ENCODE data around the gene ITIH4.

The ITIH4 gene

DNA sequence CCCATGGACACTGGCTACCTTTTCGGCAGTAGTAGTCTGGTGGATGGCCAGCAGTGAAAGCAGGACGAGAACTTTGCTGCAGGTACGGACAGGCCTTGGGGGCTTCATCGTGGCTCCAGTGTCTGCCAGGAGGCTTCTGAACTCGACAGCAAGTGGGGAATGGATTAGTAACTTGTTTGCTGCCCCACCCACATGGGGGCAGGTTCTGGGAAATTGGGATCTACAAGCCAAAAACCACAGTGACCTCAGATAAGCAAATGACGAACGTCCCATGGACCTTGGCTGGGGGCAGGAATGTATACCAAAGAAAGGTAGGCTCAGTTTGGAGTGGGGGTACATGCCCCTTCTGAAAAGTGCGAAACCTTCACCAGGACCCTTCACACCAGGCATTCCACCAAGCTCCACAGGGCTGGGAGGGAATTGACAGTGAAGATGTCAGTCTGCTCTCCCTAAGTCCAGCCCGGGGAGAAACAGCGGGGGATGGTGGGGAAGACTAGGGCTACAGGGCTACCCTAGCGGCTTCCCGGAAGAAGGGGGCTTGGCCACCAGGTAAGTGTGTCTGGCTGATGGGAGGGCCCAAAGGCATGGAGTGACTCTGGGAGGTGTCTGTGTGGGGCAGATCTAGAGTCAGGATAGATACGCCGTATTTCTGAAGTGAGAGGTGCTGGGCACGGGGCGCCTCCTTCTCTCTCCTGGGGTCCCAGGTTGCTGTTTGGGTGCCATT lies at the start of gene ITIH4:
ITIH4 (minus strand) TSS at position 138 of the 724 bp plus-strand sequence; CDS start at position 108, 30 bp downstream.
- DNase-seq (ENCODE audit: low read depth) = no peak

DNA sequence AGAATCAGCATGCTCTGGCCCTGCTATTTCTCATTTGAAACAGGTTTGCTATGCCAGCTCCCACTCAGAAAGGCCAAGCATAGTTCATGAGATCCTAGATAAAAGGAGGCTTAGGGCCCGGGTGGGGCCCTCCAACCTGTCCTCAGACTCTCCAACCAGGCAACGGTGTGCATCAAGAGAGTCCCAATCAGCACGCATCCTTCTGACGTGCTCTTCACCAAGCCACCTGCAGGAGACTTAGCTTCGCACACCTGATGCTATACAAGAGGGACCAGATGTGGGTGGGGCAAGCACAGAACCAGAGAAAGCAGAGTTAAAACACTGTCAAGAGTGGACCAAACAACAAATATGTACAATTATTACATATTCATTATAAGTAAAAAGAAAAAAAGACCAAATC lies 49.6 kb upstream of the ITIH4 start:
- no peak for DNase-seq (ENCODE audit: low read depth)

DNA sequence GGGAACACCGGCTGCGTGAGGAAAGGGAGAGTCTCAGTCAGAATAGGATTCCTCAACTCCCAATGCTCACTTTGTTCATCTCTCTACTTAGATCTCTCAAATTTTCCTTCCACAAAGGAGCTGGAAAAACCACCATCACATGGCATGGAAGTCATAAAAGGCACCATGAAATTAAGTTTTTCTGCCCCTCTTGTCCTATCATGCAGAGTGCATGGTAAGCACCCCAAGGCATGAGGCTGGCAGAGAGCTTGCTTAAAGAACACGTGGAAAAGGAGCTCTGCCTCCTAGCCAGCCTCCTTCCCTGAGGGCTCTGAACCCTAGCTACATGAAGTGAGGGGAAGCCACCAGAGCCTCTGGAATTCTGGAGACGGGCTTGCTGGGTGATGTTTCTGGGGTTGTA lies 49.1 kb upstream of the ITIH4 start:
- no peak for DNase-seq (ENCODE audit: low read depth)

DNA sequence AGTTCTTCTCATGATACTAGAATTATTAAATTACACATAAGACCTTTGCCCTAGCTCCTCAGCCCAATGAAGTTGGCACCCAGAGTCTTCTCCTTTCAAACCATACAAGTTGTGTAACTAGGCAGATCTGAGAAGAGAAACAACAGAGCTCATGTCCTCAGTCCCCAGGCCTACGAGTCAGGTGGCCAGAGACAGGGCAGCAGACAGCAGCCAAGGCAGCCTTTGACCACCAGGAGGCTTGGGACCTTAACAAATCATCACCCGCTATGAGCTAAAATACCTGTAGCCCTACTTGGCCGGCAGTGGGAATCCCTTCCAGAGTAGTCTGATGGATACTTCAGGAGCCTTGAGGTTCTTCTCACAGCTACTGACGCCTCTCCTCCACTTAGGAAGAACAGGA lies 48.6 kb upstream of the ITIH4 start:
- no peak for DNase-seq (ENCODE audit: low read depth)

DNA sequence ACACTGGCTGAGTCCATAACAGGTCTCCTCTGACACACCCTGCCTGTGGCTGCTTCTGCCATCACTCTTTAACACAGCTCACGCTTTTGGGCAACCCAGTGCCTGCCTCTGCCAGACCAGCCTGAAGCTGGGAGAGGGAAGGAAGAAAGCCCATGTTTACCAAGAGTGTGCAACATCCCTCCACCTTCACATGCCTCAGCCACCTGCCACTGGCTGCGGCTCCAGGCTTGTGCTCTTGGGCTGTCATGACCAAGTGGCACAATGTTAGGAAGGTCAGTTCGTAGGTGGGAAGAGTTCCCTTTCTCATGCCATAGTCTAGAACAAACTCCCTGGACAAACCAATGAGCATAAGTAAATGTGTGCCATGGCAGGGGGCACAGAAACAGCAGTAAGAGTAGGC lies 46.6 kb upstream of the ITIH4 start:
- DNase-seq (ENCODE audit: low read depth) = no peak

DNA sequence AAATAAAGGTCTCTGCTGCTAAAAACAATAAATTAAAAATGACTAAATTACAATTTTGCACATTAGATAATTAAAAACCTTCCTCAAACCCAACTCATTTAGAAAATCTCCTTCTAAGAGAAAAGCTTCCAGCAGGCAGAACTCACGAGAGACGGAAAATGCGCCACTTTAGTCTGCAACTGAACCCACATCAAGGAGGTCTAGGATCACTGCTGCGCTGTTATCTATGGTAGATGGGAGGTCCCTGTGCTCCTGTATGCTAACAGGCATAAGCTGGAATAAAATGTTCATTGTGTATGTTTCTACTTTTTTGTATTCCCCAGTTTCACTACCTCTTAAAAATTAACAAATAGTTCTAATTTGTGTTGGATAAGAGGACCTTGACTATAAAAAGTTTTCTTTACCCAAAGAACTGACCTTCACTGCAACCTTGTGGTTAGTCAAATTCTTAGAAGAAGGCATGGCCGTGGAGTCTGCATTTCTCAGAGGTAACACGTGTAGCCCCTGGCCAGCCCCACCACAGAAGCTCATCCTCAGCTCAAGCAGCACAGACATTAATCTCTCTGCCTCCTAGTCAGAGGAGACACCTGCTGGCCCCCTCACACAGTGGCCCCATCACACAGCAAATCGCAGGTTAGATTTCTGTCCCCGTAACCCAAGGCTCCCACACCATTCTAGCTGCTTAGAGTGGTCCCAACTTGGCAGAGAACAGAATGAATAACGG lies 44.6 kb upstream of the ITIH4 start:
- DNase-seq (ENCODE audit: low read depth) = no peak

DNA sequence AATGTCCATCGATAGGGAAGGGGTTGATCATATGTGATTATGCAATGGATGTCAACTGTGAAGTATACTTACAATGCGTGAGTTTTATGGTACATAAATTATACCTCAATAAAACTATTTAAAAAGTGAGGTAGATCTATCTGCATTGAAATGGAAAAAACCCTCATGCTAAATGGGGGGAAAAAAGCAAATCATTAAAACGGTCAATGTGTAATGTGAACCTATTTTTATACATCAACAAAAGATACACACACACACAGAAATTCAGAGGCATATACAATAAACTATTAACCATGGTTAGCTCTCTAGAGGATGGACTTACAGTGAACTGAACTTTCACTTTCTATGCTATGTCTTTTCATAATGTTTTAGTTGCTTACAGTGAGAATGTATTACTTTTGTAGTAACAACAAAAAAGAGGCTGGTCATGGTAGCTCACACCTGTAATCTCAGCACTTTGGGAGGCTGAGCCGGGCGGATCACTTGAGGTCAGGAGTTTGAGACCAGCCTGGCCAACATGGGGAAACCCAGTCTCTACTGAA lies 43.8 kb upstream of the ITIH4 start:
- no peak for DNase-seq (ENCODE audit: low read depth)

DNA sequence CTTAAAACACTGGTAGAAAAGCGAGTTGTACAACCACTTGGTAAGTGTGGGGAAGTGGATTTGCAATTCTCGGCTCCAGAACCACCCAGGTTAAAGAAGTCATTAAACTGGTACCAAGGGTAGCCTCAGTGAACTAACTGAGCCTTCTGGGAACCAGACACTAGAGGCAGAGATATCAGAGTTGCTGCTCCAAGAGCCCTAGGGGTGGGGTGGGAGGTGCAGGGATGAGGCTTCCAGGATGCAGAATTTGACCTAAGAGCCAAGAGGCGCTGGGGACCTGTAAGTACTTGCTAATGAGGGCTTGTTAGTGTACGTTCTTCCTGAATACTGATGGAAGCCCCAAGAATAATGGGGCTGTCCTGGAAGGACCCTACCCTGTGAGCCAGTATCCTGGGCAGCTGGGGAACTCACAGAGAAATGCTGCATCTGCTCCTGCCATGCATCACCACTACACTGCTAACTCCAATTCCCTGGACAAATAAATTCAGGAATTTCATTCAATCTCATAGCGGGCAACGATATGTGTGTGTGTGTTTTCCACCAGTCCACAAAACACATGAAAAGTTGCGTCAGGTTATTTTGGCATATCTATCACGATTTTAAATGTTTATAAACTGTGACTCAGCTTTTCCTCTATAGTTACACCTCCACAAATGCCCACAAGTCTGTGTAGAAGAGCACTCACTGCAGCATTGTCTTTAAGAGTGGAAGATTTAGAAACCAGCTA lies 43.1 kb upstream of the ITIH4 start:
- DNase-seq (ENCODE audit: low read depth) = no peak

DNA sequence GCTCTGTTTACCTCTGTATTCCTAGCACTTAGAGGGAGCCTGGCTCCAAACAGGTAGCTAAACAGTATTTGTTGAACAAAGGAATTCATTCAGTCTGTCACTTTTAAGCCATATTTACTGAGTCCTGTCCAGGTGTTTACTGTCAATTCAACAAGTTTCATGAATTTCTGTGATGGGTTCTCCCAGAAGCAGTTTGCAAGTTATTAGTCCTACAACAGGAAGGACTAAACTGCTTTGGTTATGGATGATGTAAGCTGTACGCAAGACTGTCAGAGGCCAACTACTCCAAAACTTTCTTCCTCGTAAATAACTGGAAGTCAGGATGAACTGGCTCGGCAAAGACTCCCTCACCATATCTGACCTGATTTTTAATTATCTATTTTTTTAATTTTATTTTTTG lies 41.8 kb upstream of the ITIH4 start:
- DNase-seq (ENCODE audit: low read depth) = no peak

DNA sequence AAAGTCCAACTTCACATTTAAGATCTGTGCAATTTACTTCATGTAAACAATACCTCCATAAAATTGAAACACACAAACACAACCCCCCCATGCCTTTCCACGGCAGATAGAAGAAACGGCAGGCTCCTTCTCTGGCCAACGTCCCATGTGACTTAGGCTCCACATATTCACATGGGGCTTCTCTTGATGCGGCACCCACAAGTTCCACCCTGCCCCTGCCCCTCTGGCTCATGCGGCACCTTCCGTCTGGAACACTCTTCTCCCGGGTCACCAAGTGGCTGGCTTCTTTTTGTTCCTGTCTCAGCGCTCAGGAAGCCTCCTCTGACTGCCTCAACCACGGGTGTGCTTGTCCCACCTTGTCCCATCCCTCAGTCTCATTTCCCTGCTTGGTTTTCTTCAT lies 41.3 kb upstream of the ITIH4 start:
- DNase-seq (ENCODE audit: low read depth) = no peak

DNA sequence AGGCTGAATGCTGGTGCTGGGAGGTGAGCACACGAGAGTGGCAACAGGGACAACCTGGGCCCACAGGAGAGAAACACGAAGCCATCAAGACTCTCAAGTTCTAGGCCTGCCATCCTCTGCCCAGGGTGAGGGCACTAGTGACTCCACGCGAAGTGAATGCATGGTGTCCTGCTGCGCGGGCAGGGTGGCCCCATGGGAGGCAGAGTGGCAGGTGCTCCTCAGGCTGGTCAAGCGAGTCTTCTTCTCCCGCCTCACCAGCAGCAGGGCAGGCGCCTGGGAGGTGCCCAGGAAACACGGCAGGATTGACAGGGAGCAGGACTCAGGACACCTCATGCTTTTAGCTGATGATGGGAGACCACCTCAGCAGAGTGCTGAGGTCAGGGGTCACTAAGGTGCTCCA lies 40.0 kb upstream of the ITIH4 start:
- no peak for DNase-seq (ENCODE audit: low read depth)

DNA sequence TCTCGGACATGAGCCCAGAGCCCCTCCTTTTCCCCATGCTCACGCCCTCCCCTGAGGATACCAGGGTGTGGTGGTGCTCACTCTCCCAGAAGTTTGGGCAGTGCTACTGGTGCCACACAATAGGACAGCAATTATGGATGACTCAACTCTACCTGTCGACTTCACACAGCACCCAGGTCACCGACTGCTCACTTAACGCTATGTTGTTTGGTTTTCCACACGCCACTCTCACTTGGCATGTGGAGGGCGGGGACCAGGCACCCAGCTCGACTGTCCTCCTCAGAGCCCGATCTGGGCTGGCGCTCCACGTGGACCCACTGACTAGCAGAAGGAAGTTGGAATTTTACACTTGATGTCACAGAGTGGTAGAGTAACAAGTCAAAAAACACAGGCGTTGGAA lies 36.0 kb upstream of the ITIH4 start:
- no peak for DNase-seq (ENCODE audit: low read depth)

DNA sequence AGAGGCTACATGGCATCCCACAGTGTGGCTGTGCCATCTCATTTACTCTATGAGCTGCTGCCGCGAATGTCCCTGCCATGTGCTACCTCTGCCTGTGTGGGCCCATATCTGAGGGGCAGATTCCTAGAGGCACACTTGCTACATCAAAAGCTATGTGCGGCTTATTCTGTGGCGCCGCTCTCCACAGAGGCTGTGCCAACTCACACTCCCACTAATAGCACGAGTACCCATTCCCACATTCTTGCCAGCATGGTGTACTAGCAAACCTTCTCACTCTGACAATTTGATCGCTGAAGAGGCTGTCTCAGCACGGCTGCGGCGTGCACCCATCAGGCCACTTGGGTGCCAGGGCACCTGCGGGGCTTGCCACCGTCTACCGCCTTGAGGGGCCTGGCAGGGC lies 35.5 kb upstream of the ITIH4 start:
- DNase-seq (ENCODE audit: low read depth) = no peak

DNA sequence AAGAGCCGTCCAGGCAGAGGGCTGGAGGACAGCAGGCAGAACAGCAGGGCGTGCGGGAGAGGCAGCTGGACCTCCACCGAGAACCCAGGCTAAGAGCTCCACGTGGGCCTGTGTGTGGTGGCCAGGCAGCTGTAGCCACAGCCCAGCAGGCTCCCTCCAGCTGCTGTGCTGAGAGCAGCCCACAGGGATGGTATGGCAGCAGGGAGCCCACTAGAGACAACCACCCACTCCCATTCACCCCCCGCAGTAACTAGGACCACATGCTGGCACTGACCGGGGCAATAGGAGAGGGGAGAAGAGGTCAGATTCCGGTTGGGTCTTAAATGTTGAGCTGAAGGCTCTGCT lies 29.9 kb upstream of the ITIH4 start:
- no peak for DNase-seq (ENCODE audit: low read depth)

DNA sequence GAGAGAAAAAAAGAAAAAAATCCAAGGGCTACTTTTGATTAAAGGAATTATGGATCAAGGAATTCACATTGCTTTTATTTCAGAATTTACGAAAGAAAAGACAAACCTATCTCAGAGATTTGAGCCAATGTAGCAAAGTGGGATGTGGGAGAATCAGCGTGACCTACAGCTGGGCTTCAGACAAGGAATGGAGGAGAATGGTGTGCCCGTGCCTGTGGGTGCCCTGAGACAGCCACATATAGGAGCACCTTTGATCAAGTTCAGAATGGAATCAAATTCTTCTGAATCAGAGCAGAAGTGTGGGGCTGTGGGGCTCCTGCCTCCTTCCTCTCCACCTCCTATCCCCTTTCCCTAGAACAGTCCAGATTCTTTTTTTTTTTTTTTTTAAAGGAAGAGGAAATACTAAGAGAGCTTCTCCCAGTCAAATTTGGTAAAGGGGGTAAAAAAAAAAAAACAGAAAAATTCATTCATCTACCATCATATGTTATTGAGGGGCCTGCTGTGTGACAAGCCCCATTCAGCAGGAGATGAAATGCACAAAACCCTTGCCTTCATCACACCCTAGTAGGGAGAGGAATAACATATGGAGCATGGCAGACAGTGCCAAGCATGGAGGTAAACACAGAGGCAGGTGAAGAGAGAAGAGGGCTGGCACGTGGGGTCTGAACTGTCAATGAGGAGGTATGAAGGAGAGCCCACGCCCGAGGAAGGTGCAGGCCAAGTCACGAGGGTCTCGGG lies 29.4 kb upstream of the ITIH4 start:
- no peak for DNase-seq (ENCODE audit: low read depth)

DNA sequence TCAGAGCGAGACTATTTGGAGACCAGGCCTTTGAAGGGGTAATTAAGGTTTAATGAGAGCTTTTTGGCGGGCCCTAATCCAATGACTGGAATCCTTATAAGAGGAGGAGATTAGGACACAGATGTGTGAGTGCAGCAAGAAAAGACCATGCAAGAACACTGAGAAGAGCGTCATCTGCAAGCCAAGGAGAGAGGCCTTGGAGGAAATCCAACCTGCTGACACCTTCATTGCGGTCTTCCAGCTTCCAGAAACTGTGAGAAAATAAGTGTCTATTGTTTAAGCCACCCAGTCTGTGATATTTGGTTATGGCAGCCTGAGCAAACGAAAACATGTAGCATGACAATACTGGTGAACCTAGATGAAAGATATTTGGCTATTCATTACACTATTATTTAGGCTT lies 27.4 kb upstream of the ITIH4 start:
- no peak for DNase-seq (ENCODE audit: low read depth)

DNA sequence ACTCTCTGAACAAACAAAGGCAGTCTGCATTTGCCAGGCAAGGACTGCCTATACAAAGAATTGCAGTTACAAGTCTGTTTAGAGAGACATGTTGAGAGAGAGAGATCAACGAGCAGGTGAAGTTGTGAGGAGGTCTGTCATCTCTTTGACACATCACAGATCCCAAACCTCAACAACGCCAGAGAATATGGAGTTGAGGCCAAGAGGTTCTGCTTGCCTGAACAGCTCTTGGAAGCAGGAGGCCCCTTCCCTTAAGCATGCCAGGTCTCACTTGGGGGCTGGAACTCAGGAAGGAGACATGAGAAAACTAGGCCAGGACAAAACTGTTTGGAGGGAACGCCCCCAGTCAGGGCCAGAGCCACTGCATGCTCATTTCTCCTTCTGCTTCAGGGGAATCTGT lies 26.7 kb upstream of the ITIH4 start:
- DNase-seq (ENCODE audit: low read depth) = no peak

DNA sequence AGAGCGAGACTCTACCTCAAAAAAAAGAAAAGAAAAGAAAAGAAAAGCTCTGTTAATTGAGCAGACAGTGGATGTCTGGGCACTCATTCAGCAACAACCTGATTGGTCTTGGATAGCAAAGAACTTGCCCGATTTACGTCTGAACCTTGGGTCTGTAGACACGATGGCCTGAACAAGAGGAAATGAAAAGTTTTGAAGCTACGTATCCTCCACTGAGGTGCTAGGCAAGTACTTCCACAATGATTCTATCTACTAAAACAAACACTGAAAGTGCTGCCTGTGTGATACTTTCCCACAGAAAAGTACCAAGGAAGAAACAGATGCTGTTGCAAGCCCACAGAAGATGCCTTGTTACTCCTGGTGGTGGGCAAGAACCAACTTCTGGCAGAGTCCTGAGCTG lies 26.2 kb upstream of the ITIH4 start:
- no peak for DNase-seq (ENCODE audit: low read depth)

DNA sequence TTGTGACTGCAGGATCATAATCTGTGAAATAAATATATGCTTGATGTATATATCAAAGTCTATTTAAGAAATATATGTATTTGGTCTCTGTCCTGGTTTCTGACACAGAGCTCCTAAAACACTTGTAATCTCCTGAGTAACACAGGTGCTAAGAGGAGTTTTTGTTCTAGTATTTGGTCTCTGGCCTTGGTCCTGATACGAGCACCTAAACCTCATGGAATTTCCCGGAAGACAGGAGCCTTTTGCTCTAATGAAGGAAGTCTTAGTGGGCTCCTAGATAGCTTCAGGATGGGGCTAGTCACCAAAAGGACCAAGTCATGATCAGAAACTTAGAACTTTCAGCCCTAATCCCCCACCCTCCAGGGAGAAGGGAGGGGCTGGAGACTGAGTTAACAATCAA lies 23.5 kb upstream of the ITIH4 start:
- DNase-seq (ENCODE audit: low read depth) = no peak

DNA sequence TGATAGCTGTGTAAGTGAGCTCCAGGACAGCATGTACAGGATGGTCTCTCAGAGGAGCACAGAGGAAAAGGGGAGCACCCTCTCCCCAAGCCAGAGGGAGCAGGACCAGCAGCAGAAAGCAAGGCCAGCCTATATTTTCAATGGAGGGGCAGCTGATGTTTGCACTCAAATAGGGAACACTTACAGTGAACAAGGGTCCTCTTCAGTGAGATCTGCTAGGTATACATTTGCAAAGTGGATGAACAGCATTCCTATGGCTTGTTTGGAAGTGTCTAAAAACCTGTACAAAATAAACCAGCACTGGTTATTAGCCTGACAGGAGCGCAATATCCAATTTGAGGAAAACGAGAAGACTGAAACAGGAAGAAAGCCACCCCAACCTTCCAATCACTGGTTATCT lies 21.9 kb upstream of the ITIH4 start:
- no peak for DNase-seq (ENCODE audit: low read depth)

DNA sequence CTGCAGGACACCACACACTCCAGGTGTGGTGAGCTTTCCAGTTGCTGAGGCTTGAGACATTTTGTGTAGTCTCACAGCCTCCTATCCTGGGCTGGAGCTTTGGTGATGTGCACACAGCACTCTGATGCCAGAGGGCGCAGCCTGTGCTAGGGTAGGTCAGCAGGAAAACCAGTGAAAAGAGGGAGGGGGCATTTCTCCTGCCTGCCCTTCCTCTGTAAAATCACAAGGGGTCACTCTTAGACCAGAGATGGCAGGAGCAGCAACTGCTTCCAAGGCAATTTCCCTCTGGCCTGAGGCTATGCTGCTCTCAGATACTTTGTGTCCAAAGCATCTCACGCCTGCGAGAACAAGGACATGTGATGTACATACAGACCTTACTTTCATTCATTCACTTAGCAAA lies 20.9 kb upstream of the ITIH4 start:
- peak; percentile 45 for DNase-seq (ENCODE audit: low read depth)

DNA sequence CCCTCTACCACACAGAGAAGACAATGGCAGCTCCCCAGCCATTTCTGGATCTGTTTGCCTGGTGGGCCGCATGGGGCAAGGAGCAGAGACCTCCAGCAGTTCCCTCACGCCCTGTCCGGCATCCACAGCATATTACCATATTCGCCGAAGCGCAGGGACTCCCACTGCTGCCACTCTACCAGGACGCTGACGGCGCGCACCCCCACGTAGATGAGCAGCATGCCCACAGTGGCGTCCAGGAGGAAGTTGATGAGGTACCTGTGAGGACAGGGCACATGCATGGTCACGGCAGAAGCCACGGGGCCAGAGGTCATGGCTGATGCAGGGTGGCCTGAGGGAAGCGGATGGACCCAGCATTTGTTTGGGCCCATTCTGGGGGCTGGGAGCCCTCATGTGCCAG lies 19.2 kb upstream of the ITIH4 start:
- no peak for DNase-seq (ENCODE audit: low read depth)
